ENCODE results near the gene C1QTNF9B. TPM values are rescaled to one million over a fixed set of nuclear protein-coding genes. Genes with fewer than 3 reads are reported as not detected.

Gene C1QTNF9B
- total RNA-seq, 2 donors from 2014 or later: not detected

GRCh38 chr13:23859904-23860303, 37.4 kb downstream of the C1QTNF9B start:
- H3K4me1 ChIP-seq (ENCODE audit: control insufficient read depth, insufficient read depth, low read length): no peaks in the 10 kb centered on the region
- Mint-ChIP-seq H3K4me1 (peaks cover 4% of the 10 kb centered on the region), H3K4me3 (no peak overlapping the region), H3K27me3 (ENCODE audit: insufficient read depth) (no peaks in the 10 kb centered on the region), H3K9me3 (no peaks in the 10 kb centered on the region), H3K36me3 (ENCODE audit: low read depth) (peaks cover 7% of the 10 kb centered on the region), H3K27ac (no peak overlapping the region)
- 88 to 92% methylated on average over 2 of the region's 2 CpGs for WGBS, 2 experiments (ENCODE audit: insufficient coverage in 1 of 2, insufficient read length in 1 of 2)
- no peaks in the 10 kb centered on the region for H3K27me3 ChIP-seq (ENCODE audit: control insufficient read depth, insufficient read depth, low read length, poor library complexity, severe bottlenecking)
- no peaks in the 10 kb centered on the region for H3K9me3 ChIP-seq (ENCODE audit: control insufficient read depth, low read length)
- no peak for DNase-seq
- no peak overlapping the region for H3K27ac ChIP-seq (ENCODE audit: low read depth, low read length)
- H3K4me3 ChIP-seq (ENCODE audit: low read length): no peak overlapping the region
- no peak overlapping the region for H3K9ac ChIP-seq (ENCODE audit: extremely low read depth, low read length, poor library complexity, severe bottlenecking)
- no peak for TF ChIP-seq CTCF (conservative IDR thresholded peaks at IDR 0.05)
- H3K36me3 ChIP-seq (ENCODE audit: control insufficient read depth, insufficient read depth, low read length): peaks cover 12% of the 10 kb centered on the region

GRCh38 chr13:23859455-23859854, 37.8 kb downstream of the C1QTNF9B start:
- Histone ChIP-seq H3K27ac (ENCODE audit: low read depth, low read length) (no peak overlapping the region), H3K27me3 (ENCODE audit: control insufficient read depth, insufficient read depth, low read length, poor library complexity, severe bottlenecking) (no peaks in the 10 kb centered on the region), H3K4me1 (ENCODE audit: control insufficient read depth, insufficient read depth, low read length) (no peaks in the 10 kb centered on the region), H3K9me3 (ENCODE audit: control insufficient read depth, low read length) (no peaks in the 10 kb centered on the region), H3K36me3 (ENCODE audit: control insufficient read depth, insufficient read depth, low read length) (peaks cover 12% of the 10 kb centered on the region), H3K4me3 (ENCODE audit: low read length) (no peak overlapping the region), H3K9ac (ENCODE audit: extremely low read depth, low read length, poor library complexity, severe bottlenecking) (no peak overlapping the region)
- Mint-ChIP-seq H3K36me3 (ENCODE audit: low read depth) (peaks cover 8% of the 10 kb centered on the region), H3K4me1 (peaks cover 4% of the 10 kb centered on the region), H3K4me3 (no peak overlapping the region), H3K9me3 (no peaks in the 10 kb centered on the region), H3K27ac (no peak overlapping the region), H3K27me3 (ENCODE audit: insufficient read depth) (no peaks in the 10 kb centered on the region)
- no peak for DNase-seq
- no peak for TF ChIP-seq CTCF (conservative IDR thresholded peaks at IDR 0.05)

- H3K36me3 Mint-ChIP-seq (ENCODE audit: low read depth): peaks cover 12% of the 10 kb centered on the region
- peaks cover 12% of the 10 kb centered on the region for H3K36me3 ChIP-seq (ENCODE audit: control insufficient read depth, insufficient read depth, low read length)
- H3K9me3 Mint-ChIP-seq: no peaks in the 10 kb centered on the region
- no peak overlapping the region for H3K4me3 Mint-ChIP-seq
- H3K9me3 ChIP-seq (ENCODE audit: control insufficient read depth, low read length): no peaks in the 10 kb centered on the region
- 93 to 95% methylated on average over 5 of the region's 5 CpGs for WGBS, 2 experiments (ENCODE audit: insufficient coverage in 1 of 2, insufficient read length in 1 of 2)
- no peak overlapping the region for H3K27ac Mint-ChIP-seq
- no peaks in the 10 kb centered on the region for H3K27me3 ChIP-seq (ENCODE audit: control insufficient read depth, insufficient read depth, low read length, poor library complexity, severe bottlenecking)
- DNase-seq: no peak
- no peaks in the 10 kb centered on the region for H3K4me1 ChIP-seq (ENCODE audit: control insufficient read depth, insufficient read depth, low read length)
- no peak overlapping the region for H3K27ac ChIP-seq (ENCODE audit: low read depth, low read length)
- no peak overlapping the region for H3K4me3 ChIP-seq (ENCODE audit: low read length)
- peaks cover 4% of the 10 kb centered on the region for H3K4me1 Mint-ChIP-seq
- H3K27me3 Mint-ChIP-seq (ENCODE audit: insufficient read depth): no peaks in the 10 kb centered on the region
- TF ChIP-seq CTCF (conservative IDR thresholded peaks at IDR 0.05): no peak
- no peak overlapping the region for H3K9ac ChIP-seq (ENCODE audit: extremely low read depth, low read length, poor library complexity, severe bottlenecking)
These were observed 38.8 kb downstream of the C1QTNF9B start for GRCh38 chr13:23858546-23858945.

Data from endodermal cell (in vitro differentiated cells).